Thoracic aorta (tissue), 2 donors: ENCODE results near the gene CTNNA3. TPM values are rescaled to one million over a fixed set of nuclear protein-coding genes. Genes with fewer than 3 reads are reported as not detected.
"Not testable (repeated sequence)": the region's sequence is repeated elsewhere in the genome, so short reads cannot be mapped to it uniquely, and the experiment has no call there.

Experiments
- ATAC-seq: fragments of 150-250 bp; one replicate; pipeline ENCODE4 v1.8.0; 2017; ENCODE audit warnings: low read depth; ENCODE audit not compliant: insufficient number of reproducible peaks, low FRiP score
- DNase-seq: peaks from one replicate; pipeline ENCODE4 v3.0.0-alpha.2; 2020; ENCODE audit warnings: low spot score
- H3K27ac ChIP-seq, 2 donors: fragments of 200-600 bp; sonication (generic); 1 replicate in 1 of 2; 2 replicates in 1 of 2; pipeline ENCODE4 v1.5.1; 2016; ENCODE audit warnings: mild to moderate bottlenecking in 2 of 2, moderate library complexity in 2 of 2
- H3K27me3 ChIP-seq: fragments of 200-600 bp; sonication (generic); replicated peaks from 2 replicates; pipeline ENCODE4 v1.6.0; 2016; ENCODE audit warnings: mild to moderate bottlenecking; ENCODE audit not compliant: insufficient read depth
- H3K36me3 ChIP-seq: fragments of 200-600 bp; sonication (generic); one replicate; pipeline ENCODE4 v1.5.1; 2016
- H3K4me1 ChIP-seq, 2 donors: fragments of 200-600 bp; sonication (generic); 1 replicate in 1 of 2; 2 replicates in 1 of 2; pipeline versions ENCODE4 v1.5.1 to v1.6.0; 2016; ENCODE audit warnings: low read depth in 2 of 2, mild to moderate bottlenecking in 1 of 2; ENCODE audit not compliant: control insufficient read depth in 1 of 2
- H3K4me3 ChIP-seq: fragments of 200-600 bp; sonication (generic); 2 replicates; pipeline ENCODE4 v1.5.1; 2016; ENCODE audit warnings: mild to moderate bottlenecking
- H3K9me3 ChIP-seq: fragments of 200-600 bp; sonication (generic); 2 replicates; pipeline ENCODE4 v1.5.1; 2016
- CTCF ChIP-seq: fragments of 200-600 bp; sonication (generic); IDR thresholded peaks from one replicate; pipeline ENCODE4 v1.5.1; 2019; ENCODE audit warnings: antibody characterized with exemption
- total RNA-seq, 2 donors: library from RNA; depleted of rRNA; stranded (reverse); fragments of >200 nt; gene quantifications; one replicate each; pipeline versions ENCODE4 v1.1.0 to v1.2.3, GENCODE V29; 2016

Gene CTNNA3
- total RNA-seq, 2 donors from 2014 or later = 0.95 to 1.2 TPM

- no peak overlapping the region for H3K4me3 ChIP-seq
- ATAC-seq = no peak
Measured at GRCh38 chr10:67696679-67697078, 684 bp upstream of the CTNNA3 start.

GRCh38 chr10:67695555-67695954 lies 440 bp downstream of the CTNNA3 start:
- Histone ChIP-seq H3K4me3 (peak overlapping the region; percentile 63), H3K9me3 (no peaks in the 10 kb centered on the region), H3K27me3 (no peaks in the 10 kb centered on the region), H3K36me3 (no peaks in the 10 kb centered on the region), H3K27ac (peak overlapping the region; percentile 44 to 74), H3K4me1 (peaks cover 0 to 39% of the 10 kb centered on the region in 2 donors)
- DNase-seq (no peak), ATAC-seq (no peak)
- TF ChIP-seq CTCF = no peak

More at GRCh38 chr10:67696679-67697078, 684 bp upstream of the CTNNA3 start:
- H3K9me3 ChIP-seq = no peaks in the 10 kb centered on the region
- no peak for DNase-seq
- no peaks in the 10 kb centered on the region for H3K27me3 ChIP-seq
- H3K27ac ChIP-seq = peak overlapping the region in 1 of 2 donors; percentile 74
- peaks cover 0 to 39% of the 10 kb centered on the region in 2 donors for H3K4me1 ChIP-seq
- TF ChIP-seq CTCF = no peak
- no peaks in the 10 kb centered on the region for H3K36me3 ChIP-seq

GRCh38 chr10:67691861-67692260 lies 4.1 kb downstream of the CTNNA3 start:
- H3K9me3 ChIP-seq, H3K27me3 ChIP-seq, H3K36me3 ChIP-seq, H3K4me3 ChIP-seq, ATAC-seq, H3K27ac ChIP-seq, DNase-seq: not testable (repeated sequence)
- H3K4me1 ChIP-seq = peaks cover 0 to 29% of the 10 kb centered on the region in 2 donors

GRCh38 chr10:67690540-67690939 lies 5.5 kb downstream of the CTNNA3 start:
- H3K4me3 ChIP-seq, H3K27me3 ChIP-seq, ATAC-seq: not testable (repeated sequence)

GRCh38 chr10:67684140-67684539 lies 11.9 kb downstream of the CTNNA3 start:
- H3K9me3 ChIP-seq = peaks cover 14% of the 10 kb centered on the region
- H3K27me3 ChIP-seq, H3K4me3 ChIP-seq, H3K27ac ChIP-seq, DNase-seq, H3K36me3 ChIP-seq, H3K4me1 ChIP-seq, ATAC-seq: not testable (repeated sequence)

More at GRCh38 chr10:67690540-67690939, 5.5 kb downstream of the CTNNA3 start:
- not testable (repeated sequence) for DNase-seq, H3K36me3 ChIP-seq, H3K27ac ChIP-seq, H3K9me3 ChIP-seq
- H3K4me1 ChIP-seq = peaks cover 0 to 17% of the 10 kb centered on the region in 2 donors

GRCh38 chr10:67678335-67678974 lies 17.5 kb downstream of the CTNNA3 start:
- Histone ChIP-seq H3K27me3 (no peaks in the 10 kb centered on the region), H3K36me3 (no peaks in the 10 kb centered on the region), H3K27ac (no peak overlapping the region), H3K4me3 (no peak overlapping the region), H3K4me1 (no peaks in the 10 kb centered on the region), H3K9me3 (no peaks in the 10 kb centered on the region)
- DNase-seq (no peak), ATAC-seq (no peak)
- no peak for TF ChIP-seq CTCF
